HepG2 (cell line): ENCODE results near the gene GPN2. TPM values are rescaled to one million over a fixed set of nuclear protein-coding genes. Genes with fewer than 3 reads are reported as not detected.

Source experiments
- ETV5 ChIP-seq: IDR thresholded peaks from 2 replicates; pipeline ENCODE4 v1.6.1; 2018; ENCODE audit warnings: missing biosample characterization, missing genetic modification reagents, inconsistent platforms, borderline replicate concordance
- FOXP1 ChIP-seq, 2 experiments: fragments of 450-650 bp in 1 of 2; IDR thresholded peaks; 2 replicates each; pipeline ENCODE4 v1.6.1; 2017 to 2018; ENCODE audit warnings: antibody characterized with exemption in 1 of 2
- SMAD3 ChIP-seq: sonication (generic); formaldehyde crosslinking; IDR thresholded peaks from 2 replicates; pipeline ENCODE4 v1.4.0; 2020; ENCODE audit warnings: missing genetic modification reagents
- SP1 ChIP-seq, 2 experiments: fragments of 450-650 bp in 1 of 2; sonication (generic) in 1 of 2; formaldehyde crosslinking in 1 of 2; IDR thresholded peaks; 2 replicates each; pipeline versions ENCODE4 v1.4.0 to v1.6.1; 2016 to 2020; ENCODE audit warnings: missing genetic modification reagents in 1 of 2
- TCF7 ChIP-seq: sonication (generic); IDR thresholded peaks from 2 replicates; pipeline ENCODE4 v1.6.1; 2016; ENCODE audit warnings: antibody characterized with exemption, low read depth
- ZBTB38 ChIP-seq: sonication (generic); formaldehyde crosslinking; IDR thresholded peaks from 2 replicates; pipeline ENCODE4 v1.5.1; 2020; ENCODE audit warnings: mild to moderate bottlenecking, missing genetic modification reagents
- ZNF263 ChIP-seq: sonication (generic); formaldehyde crosslinking; IDR thresholded peaks from 2 replicates; pipeline ENCODE4 v1.4.0; 2020; ENCODE audit warnings: missing genetic modification reagents
- ZNF331 ChIP-seq: sonication (generic); formaldehyde crosslinking; IDR thresholded peaks from 2 replicates; pipeline ENCODE4 v1.4.0; 2020; ENCODE audit warnings: missing genetic modification reagents
- ZNF784 ChIP-seq: sonication (generic); formaldehyde crosslinking; IDR thresholded peaks from 2 replicates; pipeline ENCODE4 v1.5.1; 2020; ENCODE audit warnings: missing genetic modification reagents, mild to moderate bottlenecking, borderline replicate concordance
- polyA plus RNA-seq, 8 experiments: library from polyadenylated mRNA; depleted of rRNA in 3 of 8; stranded (reverse) in 7 of 8; unstranded in 1 of 8; fragments of >200 nt; fragmentation: Illumina TruSeq in 4 of 8; extraction: Trizol in 4 of 8; gene quantifications; 2 replicates each; pipeline versions ENCODE4 v1.2.1 to v1.2.3, GENCODE V29; 2011 to 2016; ENCODE audit warnings: low read depth in 4 of 8, missing spikeins in 1 of 8, mixed read lengths in 1 of 8; ENCODE audit not compliant: insufficient read depth in 1 of 8
- total RNA-seq, 5 experiments: library from RNA; depleted of rRNA; stranded (reverse); fragments of >200 nt; fragmentation: Illumina TruSeq; extraction: Trizol; gene quantifications; 2 replicates each; pipeline ENCODE4 v1.2.3, GENCODE V29; 2016; ENCODE audit warnings: low read depth in 1 of 5

GPN2 gene
- total and polyA plus RNA-seq, 2 of the 13 experiments (the other 11 are each of a cell fraction or from before 2014, with no cell fraction given), result 19.3 to 38.9 TPM

- TF ChIP-seq TCF7 (0 out of 2 replicates have a peak, but pooled peaks have one; percentile 20), FOXP1 (IDR thresholded peaks at IDR 0.05) (no peak), FOXP1 (CRISPR knock-in tag; IDR thresholded peaks at IDR 0.05) (peak; percentile 44), ZNF331 (CRISPR knock-in tag) (peak; percentile 25; the same call in 1 of the 2 replicates), ZNF784 (CRISPR knock-in tag) (0 out of 2 replicates have a peak, but pooled peaks have one; percentile 38), SMAD3 (CRISPR knock-in tag) (peak; percentile 55; the same call in 1 of the 2 replicates), ZBTB38 (CRISPR knock-in tag) (peak; percentile 42; the same call in 1 of the 2 replicates), ETV5 (CRISPR knock-in tag) (peak; percentile 14; the same call in 1 of the 2 replicates), ZNF263 (CRISPR knock-in tag) (peak; percentile 82), SP1 (IDR thresholded peaks at IDR 0.05) (no peak), SP1 (CRISPR knock-in tag; IDR thresholded peaks at IDR 0.05) (peak; percentile 15; the same call in 1 of the 2 replicates)
- TF ChIP-seq, all 625 proteins: peak for 131
Measured at GRCh38 chr1:26915204-26915842, 25.2 kb upstream of the GPN2 start (continued).
